ENCODE measurements around the gene ZNF283.
"Not testable (repeated sequence)": the region's sequence is repeated elsewhere in the genome, so short reads cannot be mapped to it uniquely, and the experiment has no call there.

Gene ZNF283

DNA sequence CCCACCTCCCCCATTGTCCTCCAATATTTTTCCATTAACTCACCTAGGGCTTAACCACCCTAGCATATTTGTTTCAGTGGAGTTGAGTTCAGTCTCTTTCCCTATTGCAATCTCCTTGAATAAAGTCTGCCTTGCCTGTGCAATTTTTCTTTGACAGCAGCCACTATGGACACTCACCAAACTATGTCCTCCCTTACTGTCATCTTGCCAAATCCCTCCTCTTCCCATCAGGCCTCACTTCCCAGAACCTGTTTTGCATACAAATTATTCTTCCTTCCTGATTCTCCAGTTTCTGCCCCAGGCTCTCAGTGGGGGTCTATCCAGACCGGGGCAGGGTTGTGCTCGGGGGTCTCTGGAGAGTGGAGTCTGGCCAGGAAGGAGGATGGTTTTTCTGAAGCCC is 22.7 kb upstream of the ZNF283 start:
- no peak for DNase-seq (ENCODE audit: low read depth)
- TF ChIP-seq MYC (IDR thresholded peaks at IDR 0.05; ENCODE audit: low read depth, low read length) = no peak
- TF ChIP-seq, protein P1, sequence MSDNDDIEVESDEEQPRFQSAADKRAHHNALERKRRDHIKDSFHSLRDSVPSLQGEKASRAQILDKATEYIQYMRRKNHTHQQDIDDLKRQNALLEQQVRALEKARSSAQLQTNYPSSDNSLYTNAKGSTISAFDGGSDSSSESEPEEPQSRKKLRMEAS (IDR thresholded peaks at IDR 0.05; ENCODE audit: low read depth, low read length) = no peak
- no peak for TF ChIP-seq POLR2A (IDR thresholded peaks at IDR 0.05; ENCODE audit: extremely low read depth, insufficient read length)
- TF ChIP-seq, protein P2, sequence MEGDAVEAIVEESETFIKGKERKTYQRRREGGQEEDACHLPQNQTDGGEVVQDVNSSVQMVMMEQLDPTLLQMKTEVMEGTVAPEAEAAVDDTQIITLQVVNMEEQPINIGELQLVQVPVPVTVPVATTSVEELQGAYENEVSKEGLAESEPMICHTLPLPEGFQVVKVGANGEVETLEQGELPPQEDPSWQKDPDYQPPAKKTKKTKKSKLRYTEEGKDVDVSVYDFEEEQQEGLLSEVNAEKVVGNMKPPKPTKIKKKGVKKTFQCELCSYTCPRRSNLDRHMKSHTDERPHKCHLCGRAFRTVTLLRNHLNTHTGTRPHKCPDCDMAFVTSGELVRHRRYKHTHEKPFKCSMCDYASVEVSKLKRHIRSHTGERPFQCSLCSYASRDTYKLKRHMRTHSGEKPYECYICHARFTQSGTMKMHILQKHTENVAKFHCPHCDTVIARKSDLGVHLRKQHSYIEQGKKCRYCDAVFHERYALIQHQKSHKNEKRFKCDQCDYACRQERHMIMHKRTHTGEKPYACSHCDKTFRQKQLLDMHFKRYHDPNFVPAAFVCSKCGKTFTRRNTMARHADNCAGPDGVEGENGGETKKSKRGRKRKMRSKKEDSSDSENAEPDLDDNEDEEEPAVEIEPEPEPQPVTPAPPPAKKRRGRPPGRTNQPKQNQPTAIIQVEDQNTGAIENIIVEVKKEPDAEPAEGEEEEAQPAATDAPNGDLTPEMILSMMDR (IDR thresholded peaks at IDR 0.05; ENCODE audit: low read depth, low read length) = no peak
- no peak overlapping the region for H3K4me3 ChIP-seq (ENCODE audit: low read depth, low read length)

DNA sequence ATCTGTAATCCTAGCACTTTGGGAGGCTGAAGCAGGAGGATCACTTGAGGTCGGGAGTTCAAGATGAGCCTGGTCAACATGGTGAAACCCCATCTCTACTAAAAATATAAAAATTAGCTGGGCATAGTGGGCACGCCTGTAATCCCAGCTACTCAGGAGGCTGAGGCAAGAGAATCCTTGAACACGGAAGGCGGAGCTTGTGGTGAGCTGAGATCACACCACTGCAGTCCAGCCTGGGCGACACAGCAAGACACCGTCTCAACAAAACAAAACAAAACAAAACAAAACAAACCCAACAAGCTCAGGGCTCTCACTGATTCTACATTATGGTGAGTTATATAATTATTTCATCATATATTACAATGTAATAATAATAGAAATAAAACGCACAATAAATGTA is 20.7 kb upstream of the ZNF283 start:
- DNase-seq (ENCODE audit: low read depth); H3K4me3 ChIP-seq (ENCODE audit: low read depth, low read length): not testable (repeated sequence)

DNA sequence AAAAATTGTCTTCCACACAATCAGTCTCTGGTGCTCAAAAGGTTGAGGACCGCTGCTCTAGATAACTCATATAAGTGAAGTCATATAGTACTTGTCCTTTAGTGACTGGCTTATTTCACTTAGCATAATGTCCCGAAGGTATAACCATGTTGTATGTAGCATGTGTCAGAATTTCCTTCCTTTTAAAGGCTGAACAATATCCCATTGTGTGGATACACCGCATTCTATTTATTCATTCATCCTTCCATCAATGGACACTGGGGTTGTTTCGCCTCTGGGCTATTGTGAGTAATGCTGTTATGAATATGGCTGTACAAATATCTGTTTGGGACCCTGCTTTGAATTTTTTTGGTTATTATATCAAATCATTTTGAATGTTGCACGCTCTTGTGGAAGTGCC is 20.3 kb upstream of the ZNF283 start:
- DNase-seq (ENCODE audit: low read depth) = no peak
- TF ChIP-seq, protein P2 (IDR thresholded peaks at IDR 0.05; ENCODE audit: low read depth, low read length) = no peak
- TF ChIP-seq, protein P1 (IDR thresholded peaks at IDR 0.05; ENCODE audit: low read depth, low read length) = no peak
- no peak for TF ChIP-seq POLR2A (IDR thresholded peaks at IDR 0.05; ENCODE audit: extremely low read depth, insufficient read length)
- no peak overlapping the region for H3K4me3 ChIP-seq (ENCODE audit: low read depth, low read length)

DNA sequence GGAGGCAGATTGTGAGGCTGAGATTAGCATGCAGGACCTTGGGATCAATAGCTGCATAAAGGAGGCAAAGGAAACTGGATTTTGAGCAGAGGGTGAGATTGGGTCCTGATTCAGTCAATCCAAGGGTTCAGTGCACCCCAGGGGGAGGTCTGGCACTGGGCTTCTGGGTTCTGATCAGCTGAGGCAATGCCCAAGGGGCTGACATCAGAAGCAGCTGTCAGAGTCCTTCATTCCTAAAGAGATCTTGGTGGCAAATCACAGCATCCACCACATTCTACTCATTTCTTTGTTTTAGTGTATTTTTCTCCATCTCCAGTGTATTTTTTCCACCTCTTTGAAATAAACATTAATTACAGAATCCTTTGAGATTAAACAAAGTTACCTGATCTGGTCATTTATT is 19.5 kb upstream of the ZNF283 start:
- DNase-seq (ENCODE audit: low read depth) = no peak
- H3K4me3 ChIP-seq (ENCODE audit: low read depth, low read length) = no peak overlapping the region
- TF ChIP-seq, protein P1 (IDR thresholded peaks at IDR 0.05; ENCODE audit: low read depth, low read length) = no peak
- TF ChIP-seq, protein P2 (IDR thresholded peaks at IDR 0.05; ENCODE audit: low read depth, low read length) = no peak
- TF ChIP-seq POLR2A (IDR thresholded peaks at IDR 0.05; ENCODE audit: extremely low read depth, insufficient read length) (no peak), MYC (IDR thresholded peaks at IDR 0.05; ENCODE audit: low read depth, low read length) (no peak)

DNA sequence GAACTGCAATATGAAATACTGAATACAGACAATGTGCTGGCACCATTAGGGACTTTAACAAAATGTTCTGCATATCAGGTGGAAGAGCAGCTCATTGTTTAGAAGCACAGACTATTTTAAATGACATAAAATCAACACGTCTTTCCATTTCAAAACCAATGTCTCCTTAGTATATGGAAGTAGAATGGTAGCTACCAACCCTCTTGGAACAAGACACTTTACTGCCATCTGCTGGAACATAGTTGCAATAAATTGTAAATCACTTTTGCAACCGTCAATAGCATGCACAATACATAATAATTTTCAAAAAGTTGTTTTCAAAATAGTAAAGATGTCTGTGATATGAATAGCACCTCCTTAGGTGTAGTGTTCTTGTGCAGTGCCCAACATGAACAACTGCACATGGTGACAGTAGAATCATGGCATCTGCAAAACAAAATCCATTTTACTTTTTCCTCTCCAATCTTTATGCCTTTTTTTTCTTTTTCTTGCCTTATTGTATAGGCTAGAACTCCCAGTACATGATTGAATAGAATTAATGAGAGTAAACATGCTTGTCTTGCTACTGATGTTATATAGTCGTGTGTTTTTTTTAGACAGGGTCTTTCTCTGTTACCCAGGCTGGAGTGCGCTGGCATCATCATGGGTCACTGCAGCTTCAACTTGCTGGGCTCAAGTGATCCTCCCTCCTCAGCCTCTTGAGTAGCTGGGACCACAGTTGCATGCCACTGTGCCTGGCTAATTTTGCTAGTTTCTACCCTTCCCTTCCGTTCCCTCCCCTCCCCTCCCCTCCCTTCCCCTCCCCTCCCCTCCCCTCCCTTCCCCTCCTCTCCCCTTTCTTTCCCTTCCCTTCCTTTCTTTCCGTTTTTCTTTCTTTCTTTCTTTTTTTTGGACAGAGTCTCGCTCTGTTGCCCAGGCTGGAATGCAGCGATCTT is 17.1 kb upstream of the ZNF283 start:
- DNase-seq (ENCODE audit: low read depth) = peak; percentile 60
- no peak overlapping the region for H3K4me3 ChIP-seq (ENCODE audit: low read depth, low read length)
- TF ChIP-seq, protein P2 (IDR thresholded peaks at IDR 0.05; ENCODE audit: low read depth, low read length) = no peak
- TF ChIP-seq MYC (IDR thresholded peaks at IDR 0.05; ENCODE audit: low read depth, low read length) = no peak
- TF ChIP-seq, protein P1 (IDR thresholded peaks at IDR 0.05; ENCODE audit: low read depth, low read length) = no peak
- TF ChIP-seq POLR2A (IDR thresholded peaks at IDR 0.05; ENCODE audit: extremely low read depth, insufficient read length) = no peak

DNA sequence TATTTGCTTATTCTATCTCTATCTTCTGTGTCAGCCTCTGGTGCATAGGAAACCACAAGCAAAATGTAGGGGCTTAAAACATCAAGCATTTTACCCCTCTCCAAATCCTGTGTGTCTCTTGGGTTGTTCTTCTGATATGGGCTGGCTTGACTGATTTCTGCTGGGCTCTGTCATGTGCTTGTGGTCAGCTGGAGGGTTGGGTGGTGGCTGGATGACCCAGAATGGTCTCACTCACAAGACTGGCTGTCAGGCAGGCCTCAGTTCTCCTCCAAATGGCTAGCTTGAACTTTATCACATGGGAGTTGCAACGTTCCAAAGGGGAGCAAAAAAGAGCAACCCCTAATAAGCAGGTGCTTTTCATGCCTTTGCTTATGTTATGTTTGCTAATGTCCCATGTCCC is 15.3 kb upstream of the ZNF283 start:
- no peak for DNase-seq (ENCODE audit: low read depth)
- TF ChIP-seq, protein P1 (IDR thresholded peaks at IDR 0.05; ENCODE audit: low read depth, low read length) = no peak
- TF ChIP-seq MYC (IDR thresholded peaks at IDR 0.05; ENCODE audit: low read depth, low read length) (no peak), POLR2A (IDR thresholded peaks at IDR 0.05; ENCODE audit: extremely low read depth, insufficient read length) (no peak)
- TF ChIP-seq, protein P2 (IDR thresholded peaks at IDR 0.05; ENCODE audit: low read depth, low read length) = no peak
- H3K4me3 ChIP-seq (ENCODE audit: low read depth, low read length) = no peak overlapping the region
